Ishikawa (cell line): ENCODE measurements around the gene MOB1A.

Source experiments
- CEBPB ChIP-seq: IDR thresholded peaks from 2 replicates; pipeline ENCODE4 v1.6.1; 2012
- CREB1 ChIP-seq: IDR thresholded peaks from 2 replicates; pipeline ENCODE4 v1.6.1; 2012; ENCODE audit warnings: low read depth
- EGR1 ChIP-seq: IDR thresholded peaks from 2 replicates; pipeline ENCODE4 v1.6.1; 2012
- EP300 ChIP-seq: IDR thresholded peaks from 2 replicates; pipeline ENCODE4 v1.6.1; 2012; ENCODE audit warnings: borderline replicate concordance
- FOXM1 ChIP-seq: IDR thresholded peaks from 2 replicates; pipeline ENCODE4 v1.6.1; 2012; ENCODE audit warnings: low read depth, borderline replicate concordance
- MAX ChIP-seq: IDR thresholded peaks from 2 replicates; pipeline ENCODE4 v1.6.1; 2012
- NFIC ChIP-seq: IDR thresholded peaks from 2 replicates; pipeline ENCODE4 v1.6.1; 2012
- RAD21 ChIP-seq: IDR thresholded peaks from 2 replicates; pipeline ENCODE4 v1.6.1; 2012; ENCODE audit warnings: low read depth
- REST ChIP-seq: IDR thresholded peaks from 2 replicates; pipeline ENCODE4 v1.6.1; 2012; ENCODE audit warnings: low read depth, mild to moderate bottlenecking
- TAF1 ChIP-seq: IDR thresholded peaks from 2 replicates; pipeline ENCODE4 v1.6.1; 2012; ENCODE audit warnings: low read depth, mild to moderate bottlenecking
- TCF12 ChIP-seq: IDR thresholded peaks from 2 replicates; pipeline ENCODE4 v1.6.1; 2012; ENCODE audit warnings: low read depth
- TEAD4 ChIP-seq: IDR thresholded peaks from 2 replicates; pipeline ENCODE4 v1.6.1; 2012
- USF1 ChIP-seq: IDR thresholded peaks from 2 replicates; pipeline ENCODE4 v1.6.1; 2012
- YY1 ChIP-seq: IDR thresholded peaks from 2 replicates; pipeline ENCODE4 v1.6.1; 2012; ENCODE audit warnings: low read depth
- ZBTB7A ChIP-seq: IDR thresholded peaks from 2 replicates; pipeline ENCODE4 v1.6.1; 2012; ENCODE audit warnings: low read depth

The MOB1A gene

GRCh38 chr2:74148457-74149246, 30.0 kb downstream of the MOB1A start:
- TF ChIP-seq MAX = no peak
- TF ChIP-seq FOXM1 = no peak
- TF ChIP-seq YY1 = no peak

- no peak for TF ChIP-seq FOXM1
- peak; percentile 38; the same call in 1 of the 2 replicates for TF ChIP-seq RAD21
- TF ChIP-seq TAF1 = peak; percentile 68
- peak; percentile 56; the same call in 1 of the 2 replicates for TF ChIP-seq MAX
- TF ChIP-seq YY1 = peak; percentile 87
- no peak for TF ChIP-seq REST
These were observed 30.8 kb downstream of the MOB1A start, which contains the start of gene BOLA3 for GRCh38 chr2:74147727-74148456. Gene BOLA3 (minus strand): TSS chr2:74147912. CDS start chr2:74147874, 38 bp downstream.

- TF ChIP-seq YY1 = no peak
These were observed 31.6 kb downstream of the MOB1A start for GRCh38 chr2:74146929-74147726.

- TF ChIP-seq REST = no peak
- peak; percentile 23; the same call in 1 of the 2 replicates for TF ChIP-seq RAD21
These were observed 36.3 kb downstream of the MOB1A start for GRCh38 chr2:74142340-74142739.

- TF ChIP-seq TAF1 (no peak), YY1 (no peak), NFIC (no peak), RAD21 (no peak), TCF12 (no peak), CREB1 (no peak), USF1 (no peak), MAX (no peak), TEAD4 (no peak), EGR1 (no peak), CEBPB (no peak), ZBTB7A (no peak), REST (no peak), EP300 (no peak), FOXM1 (no peak)
These were observed 39.9 kb downstream of the MOB1A start for GRCh38 chr2:74138600-74139323.
